HPDE6-E6E7 (cell line): Measurements from ENCODE around the gene CDC37.
A peak's percentile ranks its signal among the peaks of the same experiment; 100 is the strongest.

Source experiments
- DNase-seq: peaks from one replicate; pipeline ENCODE4 v3.0.0; 2011; ENCODE audit warnings: missing footprints; ENCODE audit errors: extremely low spot score

CDC37 gene

DNA sequence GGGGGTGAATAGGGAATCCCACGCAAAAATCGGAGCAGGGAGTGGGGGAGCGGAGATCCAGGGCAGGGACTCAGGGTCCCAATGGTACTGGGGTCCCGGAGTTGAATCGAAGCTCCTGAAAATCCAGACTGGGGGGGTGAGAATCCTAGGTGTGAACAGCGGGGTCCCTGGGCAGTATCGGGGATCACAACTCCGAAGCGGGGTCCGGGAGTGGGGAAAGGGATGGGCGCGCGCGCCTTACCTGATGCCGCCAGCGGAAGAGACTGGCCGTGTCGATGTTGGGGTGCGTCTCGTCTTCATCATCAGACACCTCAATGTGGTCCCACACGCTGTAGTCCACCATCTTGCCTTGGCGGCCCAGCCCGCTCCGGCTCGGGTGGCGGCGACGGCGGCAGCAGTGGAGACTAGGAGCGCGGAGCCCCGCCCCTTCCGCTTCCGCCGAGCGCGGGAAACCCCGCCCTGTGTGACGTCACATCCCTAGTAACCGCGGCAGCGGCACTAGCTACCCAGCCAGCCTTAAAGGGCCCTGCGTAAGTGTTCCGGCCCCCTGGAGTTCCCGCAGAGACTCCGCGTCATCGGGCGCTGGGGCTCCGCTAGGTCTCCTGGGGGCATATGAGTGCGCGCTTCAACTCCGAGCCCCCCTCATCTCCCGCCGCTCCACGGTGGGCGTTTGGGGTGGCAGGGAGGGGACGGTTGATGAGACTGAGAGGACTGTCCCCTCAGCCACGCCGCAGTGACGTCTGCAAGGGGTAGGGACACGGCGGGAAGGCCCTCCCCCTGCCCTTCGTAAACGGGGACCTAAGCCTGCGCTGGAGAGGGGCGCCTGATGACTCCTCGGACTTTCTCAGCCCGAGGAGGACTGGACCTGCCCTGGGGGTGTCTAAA is at the start of gene CDC37:
Gene CDC37, minus strand, starts transcription at position 406 of the 885 bp plus-strand sequence. Its CDS starts 63 bp downstream, at position 343.
- DNase-seq = peak; percentile 99

DNA sequence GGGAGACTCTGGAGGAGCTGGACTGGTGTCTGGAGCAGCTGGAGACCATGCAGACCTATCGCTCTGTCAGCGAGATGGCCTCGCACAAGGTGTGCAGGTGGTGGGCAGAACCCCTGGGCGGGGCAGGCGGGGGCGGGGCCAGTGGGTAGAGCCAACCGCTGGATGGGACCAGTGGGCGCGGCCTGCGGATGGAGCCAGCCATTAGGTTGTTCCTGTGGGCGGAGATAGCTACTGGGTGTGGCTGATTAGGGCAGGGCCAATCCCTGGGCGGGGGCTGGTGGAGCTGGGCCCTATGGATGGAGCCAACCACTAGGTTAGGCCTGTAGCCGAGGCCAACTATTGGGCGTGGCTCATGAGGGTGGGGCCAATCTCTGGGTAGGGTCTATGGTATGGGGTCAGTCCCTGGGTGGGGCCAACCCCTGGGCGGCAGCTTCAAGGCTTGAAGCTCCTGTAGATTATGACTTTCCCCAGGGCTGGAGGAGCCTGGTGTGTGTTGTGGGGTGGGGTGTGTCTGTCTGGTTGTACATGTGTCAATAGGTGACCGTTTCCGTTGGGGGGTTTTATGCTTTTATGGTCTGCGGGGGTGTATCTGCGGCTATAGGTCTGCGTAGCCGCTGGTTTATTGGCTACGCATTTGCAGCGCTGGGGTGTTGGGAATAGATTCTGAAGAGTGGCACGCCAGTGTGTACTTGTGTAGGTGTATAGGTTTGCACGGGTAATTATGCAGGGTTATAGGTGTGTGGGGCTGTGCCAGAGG is 47.7 kb upstream of the CDC37 start:
- no peak for DNase-seq

DNA sequence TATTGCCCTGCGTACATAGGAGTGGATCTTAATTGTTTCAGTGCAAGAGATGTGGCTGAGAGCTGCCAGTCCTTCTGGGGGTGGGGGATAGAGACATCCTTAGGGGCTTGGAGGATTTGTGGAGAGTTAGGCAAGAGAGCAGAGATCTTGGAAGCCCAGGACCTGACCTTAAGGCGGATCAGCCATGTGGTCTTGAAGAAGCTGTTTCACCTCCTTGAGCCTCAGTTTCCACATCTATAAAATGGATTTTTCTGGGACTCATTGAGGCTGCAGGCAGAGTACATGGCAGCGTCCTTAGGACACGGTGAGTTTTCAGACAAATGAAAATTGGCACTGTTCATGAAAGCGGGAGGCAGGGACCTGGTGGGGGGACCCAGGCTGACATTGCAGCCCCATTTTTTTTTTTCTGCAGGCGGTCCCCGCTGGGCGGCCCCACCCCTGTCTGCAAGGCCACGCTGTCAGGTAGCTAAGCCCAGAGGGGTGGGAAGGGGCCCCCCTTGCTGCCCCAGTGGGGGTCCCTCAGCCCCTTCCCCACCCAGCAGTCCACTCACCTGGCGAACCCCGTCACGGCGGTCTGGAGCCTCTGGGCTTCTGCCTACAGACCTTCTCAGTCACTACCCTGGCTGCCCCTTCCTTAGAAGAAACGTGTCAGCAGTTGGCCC is 47.0 kb upstream of the CDC37 start:
- DNase-seq = no peak

DNA sequence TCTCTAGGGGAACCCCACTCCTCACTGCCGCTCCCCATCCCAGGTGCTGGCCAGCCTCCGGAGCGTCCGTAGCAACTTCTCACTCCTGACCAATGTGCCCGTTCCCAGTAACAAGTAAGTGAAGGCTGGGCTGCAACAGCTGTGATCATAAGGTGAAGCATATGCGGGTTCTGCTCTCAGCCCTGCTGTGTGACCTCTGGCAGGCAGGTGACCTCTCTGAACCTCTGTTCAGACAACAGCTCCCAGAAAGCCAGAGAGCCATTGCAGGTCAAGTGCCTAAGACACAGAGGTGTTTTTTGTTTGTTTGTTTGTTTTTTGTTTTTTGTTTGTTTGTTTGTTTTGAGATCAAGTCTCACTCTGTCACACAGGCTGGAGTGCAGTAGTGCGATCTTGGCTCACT is 45.7 kb upstream of the CDC37 start:
- no peak for DNase-seq

DNA sequence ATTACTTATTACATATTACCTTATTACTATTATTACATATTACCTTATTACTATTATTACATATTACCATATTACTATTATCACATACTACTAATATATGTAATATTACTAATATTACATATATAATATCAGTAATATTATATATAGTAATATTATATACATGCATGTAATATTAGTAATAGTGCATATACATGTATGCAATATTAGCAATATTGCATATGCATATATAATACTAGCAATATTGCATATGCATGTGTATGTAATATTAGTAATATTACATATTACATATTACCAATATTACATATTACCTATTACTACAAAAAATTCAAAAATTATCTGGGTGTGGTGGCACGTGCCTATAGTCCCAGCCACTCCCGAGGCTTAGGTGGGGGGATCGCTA is 39.4 kb upstream of the CDC37 start:
- no peak for DNase-seq

DNA sequence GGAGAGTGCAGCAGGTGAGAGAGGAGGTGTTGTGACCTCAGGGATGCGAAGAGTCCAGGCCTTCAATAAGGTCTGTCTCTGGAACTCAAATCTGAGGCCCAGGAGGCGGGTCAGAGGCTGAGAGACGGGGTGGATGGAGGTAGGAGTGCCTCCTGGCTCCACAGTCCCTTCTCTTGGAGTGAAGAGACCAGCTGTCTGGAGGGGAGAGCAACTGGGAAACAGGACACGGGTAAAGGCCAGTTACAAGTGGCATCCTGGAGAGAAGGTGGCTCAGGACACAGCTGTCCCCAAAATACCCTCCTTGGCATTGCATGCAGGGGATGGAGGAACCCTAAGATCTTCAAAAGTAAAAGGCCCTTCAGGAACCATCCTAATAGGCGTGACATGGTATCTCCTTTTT is 36.2 kb upstream of the CDC37 start:
- DNase-seq = no peak

DNA sequence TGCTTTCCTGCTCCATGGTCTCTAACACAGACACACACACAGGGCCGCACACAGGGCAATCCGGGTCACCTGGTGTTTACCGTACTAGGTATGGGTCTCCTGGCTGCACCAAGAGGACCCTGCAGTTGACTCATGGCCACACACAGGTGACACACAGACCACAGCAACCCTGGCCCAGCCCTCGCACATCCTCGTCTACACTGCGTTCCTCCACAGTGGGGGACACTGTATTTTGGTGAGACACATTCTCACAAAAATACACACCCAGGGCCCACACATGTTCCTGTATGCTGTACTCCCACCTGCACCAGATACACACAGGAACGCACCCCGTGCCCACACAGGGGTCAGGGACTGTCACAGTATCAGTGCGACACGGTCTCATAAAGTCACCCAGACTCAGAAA is 29.8 kb upstream of the CDC37 start:
- no peak for DNase-seq

DNA sequence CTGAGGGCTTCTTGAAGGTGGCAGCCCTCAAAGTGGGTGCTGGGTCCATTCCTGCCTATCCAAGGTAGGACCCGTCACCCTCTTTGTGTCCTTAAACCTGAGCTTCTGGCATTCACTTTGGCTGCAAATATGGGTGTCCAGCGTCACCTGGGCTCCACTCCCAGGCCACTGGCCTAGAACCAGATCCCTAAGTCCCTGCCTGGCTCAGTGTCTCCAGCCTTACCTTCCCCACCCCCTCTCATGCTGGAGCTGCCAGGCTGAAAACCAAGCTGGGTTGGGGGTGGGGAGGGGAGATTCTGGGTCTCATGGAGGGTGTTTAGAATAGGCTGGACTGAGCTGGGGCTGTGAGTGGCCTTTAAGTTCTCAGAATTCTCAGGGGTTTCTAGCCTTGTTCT is 29.4 kb upstream of the CDC37 start:
- no peak for DNase-seq

DNA sequence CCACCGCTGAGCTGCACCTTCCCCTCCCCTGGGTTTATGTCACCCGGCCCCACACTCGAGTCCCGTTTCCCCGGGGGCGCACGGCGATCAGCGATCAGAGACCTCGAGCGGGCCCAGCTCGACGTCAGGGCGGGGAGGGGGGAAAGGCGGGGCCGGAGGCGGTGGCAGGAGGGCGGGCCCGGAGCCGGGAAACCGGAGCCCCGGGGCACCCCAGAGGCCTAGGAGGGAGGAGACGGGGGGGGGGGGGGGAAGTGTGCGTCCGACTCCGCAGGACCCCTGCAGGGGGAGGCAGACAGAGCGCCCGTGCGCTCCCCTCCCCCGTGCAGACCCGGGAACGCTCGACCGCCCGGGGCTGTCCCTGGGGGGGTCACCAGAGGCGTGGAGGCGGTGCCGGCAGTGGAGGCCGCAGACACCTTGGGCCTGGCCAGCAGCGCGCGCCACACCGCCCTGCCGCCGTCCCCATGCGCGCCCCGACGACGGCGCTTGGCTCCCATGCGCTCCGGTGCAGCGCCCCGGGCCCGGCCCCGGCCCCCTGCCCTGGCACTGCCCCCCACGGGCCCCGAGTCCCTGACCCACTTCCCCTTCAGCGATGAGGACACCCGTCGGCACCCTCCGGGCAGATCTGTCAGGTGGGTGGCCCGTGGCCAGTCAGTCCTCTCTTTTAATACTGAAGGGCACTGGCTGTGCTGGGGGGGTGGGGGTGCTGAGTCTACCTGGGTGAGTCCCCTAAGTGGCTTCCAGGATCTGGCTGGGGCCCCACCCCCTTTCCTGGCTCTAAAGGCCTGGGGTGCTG is 28.8 kb upstream of the CDC37 start:
- DNase-seq = no peak

DNA sequence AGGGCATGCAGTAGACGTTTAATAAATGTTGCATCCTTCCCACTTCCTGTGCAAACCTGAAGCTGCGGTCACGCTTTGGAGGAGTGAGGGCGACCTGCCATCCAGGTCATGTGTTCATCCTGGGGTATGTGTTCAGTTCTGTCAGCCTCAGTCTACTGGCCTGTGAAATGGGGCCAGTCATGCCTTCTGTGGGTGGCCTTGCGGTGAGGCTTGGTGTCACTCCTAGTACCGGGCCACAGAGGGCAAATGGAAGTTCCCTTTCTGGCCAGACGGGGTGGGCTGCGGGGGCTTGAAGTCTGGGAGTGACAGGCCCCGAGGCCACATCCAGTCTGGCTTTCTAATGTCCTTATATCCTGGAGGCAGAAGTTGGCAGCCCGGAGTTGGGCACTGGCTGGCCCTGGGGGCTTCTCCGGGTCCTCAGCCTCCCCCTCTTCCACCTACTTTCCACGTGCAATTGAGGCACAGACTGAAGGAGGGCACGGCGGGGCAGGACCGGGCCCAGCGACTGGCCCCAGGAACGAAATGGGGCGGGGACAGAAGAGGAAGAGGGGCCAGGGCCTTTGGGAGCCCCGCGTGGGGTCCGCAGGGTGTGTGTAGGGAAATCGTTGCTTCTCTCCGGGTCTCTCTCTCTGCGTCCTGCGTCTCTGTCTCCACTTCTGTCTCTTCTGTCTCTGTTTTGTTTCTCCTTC is 28.1 kb upstream of the CDC37 start:
- DNase-seq = no peak

DNA sequence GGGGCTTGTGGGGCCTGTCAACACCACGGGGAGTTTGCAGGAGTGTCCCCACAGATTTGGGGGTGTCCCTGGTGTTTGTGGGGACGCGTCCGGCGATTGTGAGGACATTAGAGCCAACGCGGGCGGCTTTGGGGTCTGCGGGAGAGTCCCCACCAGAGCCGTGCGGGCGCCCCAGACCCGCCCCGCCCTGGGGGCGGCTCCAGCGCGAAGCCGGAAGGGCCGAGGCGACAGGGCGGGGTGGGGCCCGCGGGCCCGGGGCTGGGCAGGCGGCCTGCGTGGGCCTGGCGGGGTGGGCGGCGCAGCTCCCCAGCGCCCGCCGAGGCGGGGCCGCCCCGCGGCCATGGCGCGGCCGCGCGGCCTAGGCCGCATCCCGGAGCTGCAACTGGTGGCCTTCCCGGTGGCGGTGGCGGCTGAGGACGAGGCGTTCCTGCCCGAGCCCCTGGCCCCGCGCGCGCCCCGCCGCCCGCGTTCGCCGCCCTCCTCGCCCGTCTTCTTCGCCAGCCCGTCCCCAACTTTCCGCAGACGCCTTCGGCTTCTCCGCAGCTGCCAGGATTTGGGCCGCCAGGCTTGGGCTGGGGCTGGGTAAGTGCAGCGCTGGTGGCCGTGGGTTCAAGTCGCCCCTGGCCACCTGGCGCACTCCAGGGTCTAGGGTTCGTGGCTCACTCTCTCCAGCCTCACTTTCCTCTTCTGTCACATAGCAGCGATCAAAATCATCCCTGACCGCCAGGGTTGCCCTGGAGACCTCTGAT is 27.3 kb upstream of the CDC37 start:
- no peak for DNase-seq

DNA sequence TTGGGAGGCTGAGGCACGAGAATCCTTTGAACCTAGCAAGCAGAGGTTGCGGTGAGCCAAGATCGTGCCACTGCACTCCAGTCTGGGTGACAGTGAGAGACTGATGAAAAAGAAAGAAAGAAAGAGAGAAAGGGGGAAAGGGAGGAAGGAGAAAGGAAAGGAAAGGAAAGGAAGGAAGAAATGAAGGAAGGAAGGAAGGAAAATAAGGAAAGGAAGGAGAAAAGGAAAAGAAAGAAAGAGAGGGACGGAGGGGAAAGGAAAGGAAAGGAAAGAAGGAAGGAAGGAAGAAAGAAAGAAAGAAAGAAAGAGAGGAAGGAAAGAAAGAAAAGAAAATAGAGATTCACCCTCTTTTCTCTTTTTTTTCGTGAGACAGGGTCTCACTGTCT is 25.6 kb upstream of the CDC37 start:
- no peak for DNase-seq

DNA sequence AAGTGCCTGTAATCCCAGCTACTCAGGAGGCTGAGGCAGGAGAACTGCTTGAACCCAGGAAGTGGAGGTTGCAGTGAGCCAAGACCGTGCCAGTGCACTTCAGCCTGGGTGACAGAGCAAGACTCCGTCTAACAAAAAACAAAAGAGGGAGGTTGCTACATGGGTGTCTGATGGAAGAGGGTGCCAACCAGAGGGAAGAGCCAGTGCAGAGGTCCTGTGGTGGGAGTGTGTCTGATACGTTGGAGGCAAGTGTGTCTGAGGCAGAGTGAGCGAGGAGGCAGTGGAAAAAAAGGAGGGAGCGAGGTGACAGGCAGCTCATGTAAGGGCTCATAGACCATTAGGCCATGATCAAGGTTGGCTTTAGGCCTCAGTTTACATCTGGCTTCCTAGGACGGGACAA is 23.8 kb upstream of the CDC37 start:
- DNase-seq = no peak

DNA sequence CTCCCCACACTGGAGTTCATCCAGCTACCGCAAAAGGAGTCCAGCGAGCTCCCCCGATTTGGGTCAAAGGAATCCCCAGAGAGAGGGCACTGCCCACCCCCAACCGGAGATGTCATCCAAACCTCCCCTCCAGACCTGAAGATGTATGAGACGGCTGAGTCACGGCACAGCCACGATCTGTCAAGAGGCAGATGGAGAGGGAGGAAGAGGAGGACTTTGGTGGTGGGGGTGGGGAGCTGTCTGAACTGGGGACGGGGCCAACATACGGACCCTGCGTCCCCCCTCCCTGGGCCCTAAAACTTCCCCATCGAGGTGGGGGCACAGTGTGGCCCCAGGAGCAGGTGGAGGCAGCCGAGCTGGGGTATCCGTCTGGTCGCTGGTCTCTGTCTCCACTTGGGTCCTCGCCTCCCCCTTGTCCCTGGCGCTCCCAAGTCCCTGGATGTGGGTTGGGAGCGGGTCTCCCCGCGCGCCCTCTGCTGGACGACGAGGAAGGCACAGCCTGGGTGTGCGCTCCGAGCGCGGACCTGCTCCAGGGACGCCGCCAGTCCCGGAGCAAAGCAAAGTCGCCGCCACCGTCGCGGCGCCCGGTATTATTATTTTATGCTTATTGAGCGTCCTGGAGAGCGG is 20.8 kb upstream of the CDC37 start:
- no peak for DNase-seq

DNA sequence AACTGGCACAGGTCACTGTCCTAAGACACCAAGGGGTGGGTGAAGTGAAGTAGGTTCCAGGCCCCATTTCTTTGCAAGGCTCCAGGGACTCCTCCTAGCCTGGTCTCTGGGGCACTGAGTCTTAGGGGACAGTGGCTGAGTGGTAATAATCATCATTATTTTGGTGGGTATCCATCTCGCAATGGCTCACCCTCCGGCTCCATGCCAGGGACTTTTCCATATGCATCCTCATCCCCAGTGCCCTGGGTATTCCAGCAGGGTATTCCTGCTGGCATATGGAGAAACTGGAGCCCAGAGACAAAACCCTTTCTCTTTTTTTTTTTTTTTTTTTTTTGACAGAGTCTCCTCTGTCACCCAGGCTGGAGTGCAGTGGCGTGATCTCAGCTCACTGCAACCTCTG is 19.5 kb upstream of the CDC37 start:
- no peak for DNase-seq

DNA sequence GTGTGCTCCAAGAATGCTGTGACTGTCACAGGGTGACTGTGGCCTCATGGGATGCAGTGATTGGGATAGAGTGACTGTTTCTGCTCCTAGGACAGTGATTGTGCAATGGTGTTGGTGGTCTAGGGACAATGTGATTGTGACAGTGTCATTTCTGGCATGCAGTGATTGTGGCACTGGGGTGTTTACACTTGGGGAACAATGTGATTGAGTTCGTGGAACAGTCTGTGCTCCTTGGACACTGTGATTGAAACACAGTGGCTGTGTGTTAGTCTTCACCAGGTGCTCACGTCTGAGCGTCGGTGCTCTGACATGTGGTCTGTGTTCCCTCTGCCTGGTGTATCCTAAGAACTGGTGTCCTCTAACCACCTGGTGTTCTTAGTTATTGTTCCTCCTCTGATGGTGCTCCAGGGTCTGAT is 18.7 kb upstream of the CDC37 start:
- DNase-seq = no peak

DNA sequence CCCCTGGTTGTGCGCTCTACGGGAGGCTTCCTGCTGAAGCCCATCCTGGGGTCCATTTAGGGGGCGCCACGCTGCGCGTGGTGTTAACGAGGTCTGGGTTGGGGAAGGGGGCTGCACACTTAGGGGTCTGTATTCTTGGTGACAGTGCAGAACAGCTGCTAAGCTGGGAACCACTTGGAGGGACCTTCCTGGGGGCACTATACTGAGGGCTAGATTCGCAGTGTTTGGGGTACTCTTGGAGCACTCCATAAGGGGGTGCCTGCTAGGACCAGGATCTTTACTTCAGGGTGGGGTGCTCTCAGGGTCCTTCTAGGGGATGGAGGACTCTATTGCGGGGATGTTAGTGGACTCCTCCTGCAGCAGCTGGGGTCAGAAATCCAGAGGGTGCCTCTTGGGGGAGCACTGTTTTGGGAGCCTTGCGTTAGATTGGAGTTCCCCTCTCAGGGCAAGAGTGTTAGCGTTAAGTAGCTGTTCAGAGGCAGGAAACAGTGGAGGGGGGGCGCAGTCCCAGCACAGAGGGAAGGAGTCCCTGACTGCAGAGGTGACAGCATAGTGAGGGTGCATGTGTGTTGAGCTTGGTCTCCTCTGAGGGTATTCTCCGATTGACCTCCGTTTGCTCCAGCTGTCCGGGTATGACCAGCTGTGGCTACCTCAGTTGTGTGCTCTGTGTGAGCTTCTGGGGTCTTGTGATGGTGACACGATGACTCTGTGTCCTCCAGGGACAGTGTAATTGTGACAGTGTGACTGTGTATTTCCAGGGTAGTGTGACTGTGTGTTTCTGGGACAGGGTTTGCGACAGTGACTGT is 18.1 kb upstream of the CDC37 start:
- no peak for DNase-seq

DNA sequence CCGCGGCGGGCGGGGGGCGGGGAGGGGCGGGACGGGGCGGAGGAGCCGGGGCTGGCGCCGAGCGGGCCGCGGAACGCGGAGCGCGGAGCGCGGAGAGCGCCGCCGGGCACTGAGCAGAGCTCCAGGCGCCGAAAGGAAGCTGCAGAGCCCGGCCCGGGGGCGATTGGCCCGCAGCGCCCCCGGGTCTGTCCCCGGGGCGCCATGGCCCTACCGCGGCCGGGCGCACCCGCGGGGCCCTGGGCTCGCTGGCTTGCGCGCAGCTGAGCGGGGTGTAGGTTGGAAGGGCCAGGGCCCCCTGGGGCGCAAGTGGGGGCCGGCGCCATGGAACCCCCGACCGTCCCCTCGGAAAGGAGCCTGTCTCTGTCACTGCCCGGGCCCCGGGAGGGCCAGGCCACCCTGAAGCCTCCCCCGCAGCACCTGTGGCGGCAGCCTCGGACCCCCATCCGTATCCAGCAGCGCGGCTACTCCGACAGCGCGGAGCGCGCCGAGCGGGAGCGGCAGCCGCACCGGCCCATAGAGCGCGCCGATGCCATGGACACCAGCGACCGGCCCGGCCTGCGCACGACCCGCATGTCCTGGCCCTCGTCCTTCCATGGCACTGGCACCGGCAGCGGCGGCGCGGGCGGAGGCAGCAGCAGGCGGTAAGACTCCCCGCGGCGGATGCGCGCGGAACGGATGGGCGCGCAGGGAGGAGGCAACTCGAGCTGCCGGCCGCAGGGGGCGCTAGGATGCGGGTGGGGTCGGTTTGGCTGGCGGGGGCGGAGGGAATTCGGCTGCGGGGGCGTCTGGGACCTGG is 17.3 kb upstream of the CDC37 start, which contains the start of gene PDE4A:
Gene PDE4A, plus strand, starts transcription at position 95 of the 796 bp plus-strand sequence. Its CDS starts 227 bp downstream, at position 322.
- DNase-seq = no peak
